HG03342 (cell line): ENCODE data around the gene STOX1.
A peak's percentile ranks its signal among the peaks of the same experiment; 100 is the strongest.
"Not testable (repeated sequence)": the region's sequence is repeated elsewhere in the genome, so short reads cannot be mapped to it uniquely, and the experiment has no call there.

Source experiments
- ATAC-seq: cut with Tn5 transposase; IDR thresholded peaks from one replicate; pipeline ENCODE4 v1.9.1; 2021; ENCODE audit warnings: mild to moderate bottlenecking, moderate library complexity; ENCODE audit not compliant: unreplicated experiment

Gene STOX1, protein sequence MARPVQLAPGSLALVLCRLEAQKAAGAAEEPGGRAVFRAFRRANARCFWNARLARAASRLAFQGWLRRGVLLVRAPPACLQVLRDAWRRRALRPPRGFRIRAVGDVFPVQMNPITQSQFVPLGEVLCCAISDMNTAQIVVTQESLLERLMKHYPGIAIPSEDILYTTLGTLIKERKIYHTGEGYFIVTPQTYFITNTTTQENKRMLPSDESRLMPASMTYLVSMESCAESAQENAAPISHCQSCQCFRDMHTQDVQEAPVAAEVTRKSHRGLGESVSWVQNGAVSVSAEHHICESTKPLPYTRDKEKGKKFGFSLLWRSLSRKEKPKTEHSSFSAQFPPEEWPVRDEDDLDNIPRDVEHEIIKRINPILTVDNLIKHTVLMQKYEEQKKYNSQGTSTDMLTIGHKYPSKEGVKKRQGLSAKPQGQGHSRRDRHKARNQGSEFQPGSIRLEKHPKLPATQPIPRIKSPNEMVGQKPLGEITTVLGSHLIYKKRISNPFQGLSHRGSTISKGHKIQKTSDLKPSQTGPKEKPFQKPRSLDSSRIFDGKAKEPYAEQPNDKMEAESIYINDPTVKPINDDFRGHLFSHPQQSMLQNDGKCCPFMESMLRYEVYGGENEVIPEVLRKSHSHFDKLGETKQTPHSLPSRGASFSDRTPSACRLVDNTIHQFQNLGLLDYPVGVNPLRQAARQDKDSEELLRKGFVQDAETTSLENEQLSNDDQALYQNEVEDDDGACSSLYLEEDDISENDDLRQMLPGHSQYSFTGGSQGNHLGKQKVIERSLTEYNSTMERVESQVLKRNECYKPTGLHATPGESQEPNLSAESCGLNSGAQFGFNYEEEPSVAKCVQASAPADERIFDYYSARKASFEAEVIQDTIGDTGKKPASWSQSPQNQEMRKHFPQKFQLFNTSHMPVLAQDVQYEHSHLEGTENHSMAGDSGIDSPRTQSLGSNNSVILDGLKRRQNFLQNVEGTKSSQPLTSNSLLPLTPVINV

DNA sequence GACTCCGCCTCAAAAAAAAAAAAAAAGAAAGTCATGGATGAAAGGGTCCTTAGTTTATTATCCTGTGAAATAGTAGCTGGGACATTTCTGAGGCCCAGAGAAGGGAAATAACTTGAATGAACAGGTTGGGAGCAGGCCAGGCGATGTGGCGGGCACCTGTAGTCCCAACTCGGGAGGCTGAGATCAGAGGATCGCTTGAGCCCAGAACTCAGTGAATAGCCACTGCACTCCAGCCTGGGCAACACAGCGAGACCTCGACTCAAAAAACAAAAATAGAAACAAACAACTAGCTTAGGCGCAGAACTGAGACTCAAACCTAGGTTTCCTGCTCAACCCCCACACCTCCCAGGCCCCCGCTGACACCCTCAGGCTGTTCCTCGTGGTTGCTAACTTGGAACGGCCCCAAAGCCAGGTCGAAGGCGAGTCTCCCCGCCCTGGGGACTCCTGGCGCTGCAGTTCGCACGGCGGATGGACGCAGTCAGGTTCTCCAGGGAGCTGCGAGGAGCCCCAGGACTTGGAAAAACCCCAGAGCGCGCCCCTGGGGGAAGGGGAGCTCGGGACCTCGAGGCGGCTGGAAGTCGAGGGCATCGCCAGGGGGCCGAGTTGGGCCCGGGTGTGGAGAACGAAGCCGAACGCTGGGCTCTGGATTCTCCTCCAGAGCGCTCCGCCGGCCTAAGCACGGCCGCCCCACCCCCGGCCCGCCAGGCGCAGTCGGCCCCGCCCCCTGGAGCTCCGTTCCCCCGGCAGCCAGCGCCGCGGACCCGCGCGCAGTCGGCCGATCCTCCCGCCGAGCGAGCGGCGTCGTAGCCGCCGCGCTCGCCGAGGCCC lies at the start of gene STOX1:
STOX1 (plus strand) TSS at position 768 of the 828 bp plus-strand sequence. CDS start 93 bp downstream, outside the sequence.
- peak; percentile 59 for ATAC-seq

DNA sequence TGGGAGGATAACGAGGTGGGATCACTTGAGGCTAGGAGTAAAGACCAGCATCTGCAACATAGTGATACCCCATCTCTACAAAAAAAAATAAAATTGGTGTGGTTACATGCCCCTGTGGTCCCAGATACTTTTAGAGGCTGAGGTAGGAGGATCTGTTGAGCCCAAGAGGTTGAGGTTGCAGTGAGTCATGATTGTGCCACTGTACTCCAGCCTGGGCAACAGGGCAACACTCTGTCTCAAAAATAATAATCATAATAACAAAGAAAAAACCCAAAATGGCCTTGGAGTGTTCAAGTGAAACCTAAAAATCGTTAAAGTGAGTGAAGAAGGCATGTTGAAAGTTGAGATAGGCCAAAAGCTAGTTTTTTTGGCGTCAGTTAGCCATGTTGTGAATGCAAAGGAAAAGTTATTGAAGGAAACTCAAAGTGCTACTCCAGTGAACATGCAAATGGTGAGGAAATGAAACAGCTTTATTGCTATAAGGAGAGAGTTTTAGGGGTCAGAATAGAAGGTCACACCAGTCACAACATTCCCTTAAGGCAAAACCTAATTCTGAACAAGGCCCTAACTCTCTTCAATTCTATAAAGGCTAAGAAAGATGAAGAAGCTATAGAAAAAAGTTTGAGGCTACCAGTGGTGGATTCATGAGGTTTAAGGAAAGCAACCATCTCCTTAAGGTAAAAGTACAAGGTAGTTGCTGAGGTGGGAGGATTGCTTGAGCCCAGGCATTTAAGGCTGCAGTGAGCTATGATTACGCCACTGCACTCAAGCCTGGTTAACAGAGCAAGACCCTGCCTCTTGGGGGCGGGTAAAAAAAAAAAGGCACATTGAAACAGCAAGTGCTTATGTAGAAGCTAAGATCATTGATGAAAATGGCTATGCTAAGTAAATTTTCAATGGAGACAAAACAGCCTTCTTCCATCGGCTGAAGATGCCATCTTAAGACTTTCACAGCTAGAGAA lies 45.4 kb upstream of the STOX1 start:
- ATAC-seq: no peak

DNA sequence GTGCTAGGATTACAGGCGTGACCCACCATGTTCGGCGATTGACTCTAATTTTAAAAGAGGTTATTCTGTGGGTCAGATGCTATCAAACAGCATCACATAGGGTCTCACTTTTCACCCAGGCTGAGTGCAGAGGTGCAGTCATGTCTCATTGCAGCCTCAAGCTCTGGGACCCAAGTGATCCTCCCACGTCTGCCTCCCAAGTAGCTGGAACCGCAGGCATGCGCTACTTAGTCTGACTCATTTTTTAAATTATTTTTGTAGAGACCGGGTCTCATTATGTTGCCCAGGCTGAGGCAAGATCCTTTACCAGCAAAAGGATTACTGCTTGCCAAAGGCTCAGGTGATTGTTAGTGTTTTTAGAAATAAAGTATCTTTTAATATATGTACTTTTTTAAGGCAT lies 42.9 kb upstream of the STOX1 start:
- no peak for ATAC-seq

DNA sequence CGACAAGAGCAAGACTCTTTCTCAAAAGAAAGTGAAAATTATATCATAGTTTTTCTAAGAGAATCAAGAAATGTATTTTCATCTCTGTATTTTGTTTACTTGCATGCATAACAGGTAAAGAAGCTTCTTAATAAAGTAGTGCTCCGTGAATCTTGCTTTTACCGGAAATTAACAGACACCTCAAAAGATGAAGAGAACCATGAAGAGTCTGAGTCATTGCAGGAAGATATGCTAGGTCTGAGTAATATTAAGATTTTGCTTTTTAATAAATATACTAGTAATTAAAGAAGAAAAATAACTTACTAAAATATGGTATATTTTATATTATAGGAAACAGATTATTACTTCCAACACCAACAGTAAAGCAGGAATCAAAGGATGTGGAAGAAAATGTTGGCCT lies 39.5 kb upstream of the STOX1 start:
- ATAC-seq: no peak

DNA sequence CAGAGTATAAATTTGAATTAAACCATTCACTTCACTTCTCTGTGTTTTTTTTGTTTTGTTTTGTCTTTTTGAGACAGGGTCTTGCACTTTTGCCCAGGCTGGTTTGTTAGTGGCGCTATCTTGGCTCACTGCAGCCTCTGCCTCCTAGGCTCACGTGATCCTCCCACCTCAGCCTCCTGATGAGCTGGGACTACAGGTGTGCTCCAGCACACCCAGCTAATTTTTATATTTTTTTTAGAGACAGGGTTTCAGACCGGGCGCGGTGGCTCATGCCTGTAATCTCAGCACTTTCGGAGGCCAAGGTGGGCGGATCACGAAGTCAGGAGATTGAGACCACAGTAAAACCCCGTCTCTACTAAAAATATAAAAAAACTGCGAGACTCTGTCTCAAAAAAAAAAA lies 36.9 kb upstream of the STOX1 start:
- no peak for ATAC-seq

DNA sequence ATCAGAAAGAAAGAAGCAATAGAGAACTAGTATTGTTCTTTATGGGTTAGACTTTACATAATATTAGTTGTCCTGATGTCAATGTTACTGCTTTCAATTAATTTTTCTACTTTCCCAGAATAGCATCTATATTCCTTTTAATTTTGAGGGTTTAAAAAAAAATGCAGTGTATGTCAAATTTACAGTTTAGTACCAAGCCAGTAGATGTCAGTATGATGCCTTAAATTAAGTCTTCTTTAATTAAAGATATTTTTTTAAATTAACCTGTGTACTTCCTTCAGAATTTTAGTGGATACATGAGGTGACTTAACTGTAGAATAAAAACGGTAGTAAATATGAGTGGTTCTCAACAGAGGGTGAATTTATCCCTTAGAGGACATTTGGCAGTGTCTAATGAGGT lies 35.2 kb upstream of the STOX1 start:
- no peak for ATAC-seq

DNA sequence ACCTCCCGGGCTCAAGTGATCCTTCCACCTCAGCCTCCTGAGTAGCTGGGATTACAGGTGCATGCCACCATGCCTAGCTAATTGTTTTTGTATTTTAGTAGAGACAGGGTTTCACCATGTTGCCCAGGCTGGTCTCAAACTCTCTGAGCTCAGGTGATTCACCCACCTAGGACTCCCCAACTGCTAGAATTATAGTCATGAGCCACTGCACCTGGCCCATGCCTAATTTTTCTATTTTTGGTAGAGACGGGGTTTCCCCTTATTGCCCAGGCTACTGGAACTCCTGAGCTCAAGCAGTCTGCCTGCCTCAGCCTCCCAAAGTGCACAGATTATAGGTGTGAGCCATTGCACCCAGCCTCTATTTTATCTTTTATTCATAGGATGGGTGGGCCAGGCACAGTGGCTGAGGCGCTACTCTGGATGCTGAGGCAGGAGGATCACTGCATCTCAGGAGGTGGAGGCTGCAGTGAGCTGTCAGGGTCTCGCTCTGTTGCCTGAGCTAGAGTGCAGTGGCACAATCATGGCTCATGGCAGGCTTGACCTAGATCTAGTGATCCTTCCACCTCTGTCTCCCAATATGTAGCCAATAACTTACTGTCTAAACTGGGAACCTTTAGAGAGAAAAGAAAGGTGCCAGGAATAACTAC lies 31.3 kb upstream of the STOX1 start:
- no peak for ATAC-seq

DNA sequence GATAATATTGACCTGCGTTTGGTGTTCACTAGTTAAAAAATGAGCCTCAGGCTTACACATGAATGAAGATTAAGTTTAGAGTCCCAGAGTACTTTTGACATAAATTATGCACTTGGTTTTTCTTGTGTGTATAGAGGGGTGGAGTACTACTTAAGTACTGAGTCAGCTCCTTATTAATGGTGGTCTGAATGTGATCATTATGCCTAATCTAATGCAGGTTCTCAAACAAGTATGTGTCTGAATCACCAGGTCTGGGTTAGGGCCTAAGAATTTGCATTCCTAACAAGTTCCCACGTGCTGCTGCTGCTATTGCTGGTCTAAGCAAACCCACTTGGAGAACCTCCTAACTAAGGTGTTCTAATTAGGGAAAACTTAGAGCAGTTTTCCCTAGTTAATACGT lies 30.7 kb upstream of the STOX1 start:
- ATAC-seq: no peak

DNA sequence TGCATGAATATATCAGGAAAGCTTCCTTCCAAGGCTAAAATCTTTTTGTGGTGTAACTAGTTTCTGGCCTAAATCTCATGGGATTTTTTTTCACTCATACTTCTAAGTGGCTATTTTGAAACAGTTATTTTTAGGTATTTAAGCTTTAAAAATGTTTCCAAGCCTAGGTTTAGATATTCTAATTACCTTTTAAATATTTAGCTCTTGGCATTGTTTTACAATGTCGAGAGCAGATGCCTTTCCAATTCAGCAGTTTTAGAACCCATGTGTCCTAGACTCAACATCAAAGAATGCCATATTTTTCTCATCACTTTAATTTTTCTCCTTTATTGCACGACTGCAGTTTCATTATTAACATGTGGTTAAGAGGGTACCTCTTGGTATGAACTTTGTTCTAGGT lies 27.1 kb upstream of the STOX1 start:
- no peak for ATAC-seq

DNA sequence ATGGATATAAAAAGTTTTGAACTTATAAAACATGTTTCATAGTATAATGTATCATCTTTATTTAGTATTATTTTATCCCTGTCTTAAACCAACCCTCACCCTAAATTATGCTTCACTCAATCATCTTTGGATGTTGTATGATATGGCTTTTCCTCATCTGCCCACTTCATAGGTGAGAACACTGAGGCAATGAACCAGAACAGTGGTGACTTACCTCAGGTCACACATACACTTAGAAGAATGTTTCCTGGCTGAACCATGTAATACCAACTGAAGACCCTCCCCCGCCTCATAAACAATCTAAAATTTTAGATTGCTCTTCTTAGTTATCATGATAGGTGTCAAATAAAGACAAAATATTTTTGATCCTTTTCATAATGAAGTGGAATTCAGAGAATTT lies 22.6 kb upstream of the STOX1 start:
- no peak for ATAC-seq

DNA sequence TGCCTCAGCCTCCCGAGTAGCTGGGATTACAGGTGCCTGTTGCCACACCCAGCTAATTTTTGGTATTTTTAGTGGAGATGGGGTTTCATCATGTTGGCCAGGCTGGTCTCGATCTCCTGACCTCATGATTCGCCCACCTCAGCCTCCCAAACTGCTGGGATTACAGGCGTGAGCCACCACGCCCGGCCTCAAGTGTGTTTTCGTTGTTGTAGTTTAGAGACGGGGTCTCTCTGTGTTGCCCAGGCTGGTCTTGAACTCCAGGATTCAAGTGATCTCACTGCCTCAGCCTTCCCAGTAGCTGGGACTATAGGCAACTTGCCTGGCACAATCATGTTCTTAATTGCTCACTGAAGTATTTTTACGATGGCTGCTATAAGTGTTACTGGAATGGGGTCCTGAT lies 16.5 kb upstream of the STOX1 start:
- ATAC-seq: not testable (repeated sequence)

DNA sequence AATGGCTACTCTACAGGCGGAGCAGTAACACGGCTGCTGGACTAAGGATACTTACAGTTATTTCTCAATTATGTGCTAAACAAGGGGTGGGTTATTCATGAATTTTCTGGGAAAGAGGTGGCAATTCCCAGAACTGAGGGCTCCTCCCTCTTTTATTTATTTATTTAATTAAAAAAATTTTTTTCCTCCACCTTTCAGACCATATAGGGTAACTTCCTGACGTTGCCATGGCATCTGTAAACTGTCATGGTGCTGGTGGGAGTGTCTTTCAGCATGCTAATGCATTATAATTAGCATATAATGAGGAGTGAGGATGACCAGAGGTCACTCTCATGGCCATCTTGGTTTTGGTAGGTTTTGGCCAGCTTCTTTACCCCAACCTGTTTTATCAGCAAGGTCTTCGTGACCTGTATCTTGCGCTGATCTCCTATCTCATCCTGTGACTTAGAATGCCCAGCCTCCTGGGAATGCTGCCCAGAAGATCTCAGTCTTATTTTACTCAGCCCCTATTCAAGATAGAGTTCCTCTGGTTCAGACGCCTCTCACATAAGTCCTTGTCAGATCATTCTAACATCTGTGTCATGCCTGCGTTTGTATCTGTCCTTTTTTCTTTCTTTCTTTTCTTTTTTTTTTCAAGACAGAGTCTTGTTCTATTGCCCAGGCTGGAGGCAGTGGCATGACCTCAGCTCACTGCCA lies 15.9 kb upstream of the STOX1 start:
- ATAC-seq: no peak

DNA sequence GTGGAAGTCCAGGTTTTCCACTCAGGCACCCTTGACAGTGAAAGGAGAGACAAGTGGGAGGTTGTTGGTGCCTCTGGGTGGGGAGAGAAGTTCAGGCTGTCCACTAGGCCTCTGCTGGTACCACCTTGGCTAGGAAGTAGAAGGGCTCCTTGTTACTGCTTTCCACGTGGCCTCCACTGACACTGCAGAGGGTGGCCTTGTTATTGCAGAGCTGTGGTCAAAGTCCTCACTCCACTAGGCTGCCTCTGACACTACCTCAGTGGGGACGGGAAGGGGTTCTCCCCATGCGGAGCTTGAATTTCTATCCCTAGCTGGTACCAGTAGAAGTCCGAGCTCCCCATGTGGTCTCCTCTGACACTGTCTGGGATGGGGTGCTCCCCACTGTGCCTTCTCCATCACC lies 14.9 kb upstream of the STOX1 start:
- ATAC-seq: no peak

DNA sequence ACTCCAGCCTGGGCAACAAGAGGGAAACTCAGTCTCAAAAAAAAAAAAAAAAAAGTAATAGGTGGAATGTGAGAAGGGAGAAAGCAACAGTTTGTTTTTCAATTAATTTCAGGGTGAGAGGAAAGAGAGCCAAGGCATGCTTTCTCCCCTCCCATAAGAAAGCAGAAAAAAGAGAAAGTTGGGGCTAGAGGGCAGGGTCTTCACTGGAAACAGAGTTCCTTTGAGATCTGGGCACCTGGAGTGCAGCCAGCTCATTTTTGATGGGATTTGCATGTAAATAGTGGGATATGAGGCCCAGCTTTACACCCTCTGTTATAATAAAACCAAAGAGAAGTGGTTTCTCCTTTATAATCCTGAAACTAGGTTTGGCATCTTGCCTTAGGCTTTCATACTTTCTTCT lies 13.8 kb upstream of the STOX1 start:
- ATAC-seq: no peak

DNA sequence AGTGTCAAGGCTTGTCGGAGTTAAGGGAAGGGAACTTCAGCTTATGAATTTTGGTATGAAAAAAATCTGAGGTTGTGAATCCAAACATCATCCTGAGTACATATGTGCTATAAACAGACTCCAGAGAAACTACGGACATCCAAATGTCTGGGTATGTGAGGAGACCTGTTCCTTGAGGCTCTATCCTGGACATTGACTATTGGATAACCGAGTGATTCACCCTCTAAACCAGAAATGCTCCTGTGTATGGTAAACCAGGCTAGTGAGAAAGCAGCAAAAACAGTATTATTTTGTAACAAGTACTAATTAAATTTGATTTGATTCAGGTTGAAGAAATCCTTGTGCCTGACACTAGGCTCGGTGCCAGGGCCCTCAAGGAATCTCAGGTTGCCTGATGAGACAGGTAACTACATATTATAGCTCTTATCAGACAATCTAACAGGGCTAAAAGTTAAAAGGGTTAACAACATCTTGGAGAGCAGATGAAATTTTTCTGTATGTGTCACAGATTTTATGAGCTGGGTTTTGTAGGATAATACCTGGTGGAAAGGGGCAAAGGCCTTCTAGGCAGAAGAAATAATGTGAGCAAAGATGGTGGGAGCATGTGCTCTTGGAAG lies 10.4 kb upstream of the STOX1 start:
- ATAC-seq: no peak

DNA sequence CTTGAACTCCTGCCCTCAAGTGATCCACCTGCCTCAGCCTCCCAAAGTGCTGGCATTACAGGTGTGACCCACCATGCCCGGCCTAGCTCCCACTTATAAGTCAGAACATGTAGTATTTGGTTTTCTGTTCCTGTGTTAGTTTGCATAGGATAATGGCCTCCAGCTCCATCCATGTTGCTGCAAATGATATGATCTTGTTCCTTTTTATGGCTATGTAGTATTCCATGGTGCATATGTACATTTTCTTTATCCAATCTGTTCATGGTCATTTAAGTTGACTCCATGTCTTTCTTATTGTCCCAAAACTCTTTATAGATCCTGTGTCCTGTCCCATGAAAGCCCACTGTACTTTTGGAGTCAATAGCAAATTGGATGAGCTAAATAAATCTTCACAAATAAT lies 7.0 kb upstream of the STOX1 start:
- ATAC-seq: not testable (repeated sequence)

DNA sequence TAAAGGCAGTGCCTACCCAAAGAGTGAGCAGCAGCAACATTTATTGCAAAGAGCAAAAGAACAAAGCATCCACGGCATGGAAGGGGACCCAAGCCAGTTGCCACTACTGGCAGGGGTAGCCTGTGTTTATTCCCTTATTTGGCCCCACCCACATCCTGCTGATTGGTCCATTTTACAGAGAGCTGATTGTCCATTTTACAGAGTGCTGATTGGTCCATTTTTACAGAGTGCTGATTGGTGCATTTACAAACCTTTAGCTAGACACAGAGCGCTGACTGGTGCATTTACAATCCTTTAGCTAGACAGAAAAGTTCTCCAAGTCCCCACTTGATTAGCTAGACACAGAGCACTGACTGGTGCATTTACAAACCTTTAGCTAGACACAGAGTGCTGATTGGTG lies 4.7 kb upstream of the STOX1 start:
- not testable (repeated sequence) for ATAC-seq

DNA sequence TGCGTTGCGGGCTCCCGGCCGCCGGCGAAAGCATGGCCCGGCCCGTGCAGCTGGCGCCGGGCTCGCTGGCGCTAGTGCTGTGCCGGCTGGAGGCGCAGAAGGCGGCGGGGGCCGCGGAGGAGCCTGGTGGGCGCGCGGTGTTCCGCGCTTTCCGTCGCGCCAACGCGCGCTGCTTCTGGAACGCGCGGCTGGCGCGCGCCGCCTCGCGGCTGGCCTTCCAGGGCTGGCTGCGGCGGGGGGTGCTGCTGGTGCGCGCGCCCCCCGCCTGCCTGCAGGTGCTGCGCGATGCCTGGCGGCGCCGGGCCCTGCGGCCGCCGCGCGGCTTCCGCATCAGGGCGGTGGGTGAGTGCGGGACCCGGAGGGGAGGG lies 245 bp downstream of the STOX1 start:
- ATAC-seq: peak; percentile 37
